HG03439 (cell line): Measurements from ENCODE around the gene PGA4.
"Not testable (repeated sequence)": the region's sequence is repeated elsewhere in the genome, so short reads cannot be mapped to it uniquely, and the experiment has no call there.

ENCODE experiments used
- ATAC-seq: cut with Tn5 transposase; IDR thresholded peaks from one replicate; pipeline ENCODE4 v1.9.1; 2021; ENCODE audit warnings: mild to moderate bottlenecking, moderate library complexity; ENCODE audit not compliant: unreplicated experiment

PGA4 gene

GRCh38 chr11:61203873-61204272 lies 18.3 kb upstream of the PGA4 start:
- not testable (repeated sequence) for ATAC-seq

- ATAC-seq = not testable (repeated sequence)
These were observed 17.6 kb upstream of the PGA4 start for GRCh38 chr11:61204502-61205059.

- not testable (repeated sequence) for ATAC-seq
These were observed 14.4 kb upstream of the PGA4 start for GRCh38 chr11:61207636-61208310.

GRCh38 chr11:61210629-61211028 lies 11.5 kb upstream of the PGA4 start:
- not testable (repeated sequence) for ATAC-seq

- not testable (repeated sequence) for ATAC-seq
These were observed 10.7 kb upstream of the PGA4 start for GRCh38 chr11:61211327-61211952.

- not testable (repeated sequence) for ATAC-seq
These were observed 9.9 kb upstream of the PGA4 start for GRCh38 chr11:61212202-61212601.

- not testable (repeated sequence) for ATAC-seq
These were observed 8.3 kb upstream of the PGA4 start for GRCh38 chr11:61213711-61214324.

GRCh38 chr11:61218306-61218705 lies 3.8 kb upstream of the PGA4 start:
- not testable (repeated sequence) for ATAC-seq

GRCh38 chr11:61219016-61219415 lies 3.1 kb upstream of the PGA4 start:
- ATAC-seq = not testable (repeated sequence)

GRCh38 chr11:61222692-61223091 lies 545 bp downstream of the PGA4 start:
- ATAC-seq = not testable (repeated sequence)

- not testable (repeated sequence) for ATAC-seq
These were observed 4.5 kb downstream of the PGA4 start for GRCh38 chr11:61226457-61227137.

- ATAC-seq = not testable (repeated sequence)
These were observed 7.3 kb downstream of the PGA4 start for GRCh38 chr11:61229458-61229857.

GRCh38 chr11:61231033-61231432 lies 8.9 kb downstream of the PGA4 start:
- ATAC-seq = not testable (repeated sequence)

- not testable (repeated sequence) for ATAC-seq
These were observed 9.4 kb downstream of the PGA4 start for GRCh38 chr11:61231585-61231984.

- not testable (repeated sequence) for ATAC-seq
These were observed 10.5 kb downstream of the PGA4 start for GRCh38 chr11:61232548-61233145.

- ATAC-seq = not testable (repeated sequence)
These were observed 15.0 kb downstream of the PGA4 start for GRCh38 chr11:61237130-61237529.

GRCh38 chr11:61240288-61240687 lies 18.1 kb downstream of the PGA4 start:
- not testable (repeated sequence) for ATAC-seq

GRCh38 chr11:61240875-61241274 lies 18.7 kb downstream of the PGA4 start, which contains the start of gene PGA5:
TSS of gene PGA5 (plus strand) at chr11:61241175. CDS start at chr11:61241227, 52 bp downstream.
- ATAC-seq = not testable (repeated sequence)

GRCh38 chr11:61241526-61241925 lies 19.4 kb downstream of the PGA4 start:
- not testable (repeated sequence) for ATAC-seq

GRCh38 chr11:61245284-61245964 lies 23.3 kb downstream of the PGA4 start:
- ATAC-seq = not testable (repeated sequence)
